Left ventricle myocardium inferior (tissue), 1 donor: ENCODE results near the gene NUP210L. TPM values are rescaled to one million over a fixed set of nuclear protein-coding genes. Genes with fewer than 3 reads are reported as not detected.
"Not testable (repeated sequence)": the region's sequence is repeated elsewhere in the genome, so short reads cannot be mapped to it uniquely, and the experiment has no call there.

ENCODE experiments used
- DNase-seq: peaks from one replicate; pipeline ENCODE4 v3.0.0-alpha.2; 2020
- H3K27ac ChIP-seq: fragments of 200-600 bp; replicated peaks from 2 replicates; pipeline ENCODE4 v1.8.0; 2021
- H3K27me3 ChIP-seq: fragments of 200-600 bp; 2 replicates; pipeline ENCODE4 v1.8.0; 2021; ENCODE audit warnings: low read depth
- H3K36me3 ChIP-seq: fragments of 200-600 bp; 2 replicates; pipeline ENCODE4 v1.8.0; 2021
- H3K4me1 ChIP-seq: fragments of 200-600 bp; 2 replicates; pipeline ENCODE4 v1.8.0; 2021
- H3K4me3 ChIP-seq: fragments of 200-600 bp; 2 replicates; pipeline ENCODE4 v1.8.0; 2021; ENCODE audit warnings: mild to moderate bottlenecking, moderate library complexity
- H3K9me3 ChIP-seq: fragments of 200-600 bp; replicated peaks from 2 replicates; pipeline ENCODE4 v1.8.0; 2021
- CTCF ChIP-seq: fragments of 200-600 bp; IDR thresholded peaks from 2 replicates; pipeline ENCODE4 v1.8.0; 2021; ENCODE audit warnings: antibody characterized with exemption, mild to moderate bottlenecking, borderline replicate concordance
- intact Hi-C: fragments of 100-400 bp; cut with micrococcal nuclease; formaldehyde crosslinking; loops from one replicate; pipeline ENCODE4 v1.11.0; 2022
- total RNA-seq: library from RNA; stranded (reverse); fragmentation: NEBNext Ultra II Directional; extraction: Animal tissue kit (Norgen Biotek cat#: 25700); gene quantifications from one replicate; pipeline ENCODE4 v1.2.1, GENCODE V29; 2021
- donor health status: DM: no; HTN: yes; CAD: no; lungs with severe emphysema.

Gene NUP210L
- total RNA-seq, 1 donor from 2014 or later = 0.30 TPM

GRCh38 chr1:153987621-153988020 is 167.3 kb downstream of the NUP210L start:
- intact Hi-C loops = loop anchor here (10.0 kb wide), 2 partner anchors 193 to 313 kb away; partner anchors contain the start of genes ILF2 and NPR1
- Histone ChIP-seq H3K4me1 (peaks cover 57% of the 10 kb centered on the region), H3K4me3 (no peak overlapping the region), H3K36me3 (peaks cover 18% of the 10 kb centered on the region), H3K27ac (no peak overlapping the region), H3K27me3 (no peaks in the 10 kb centered on the region), H3K9me3 (no peaks in the 10 kb centered on the region)
- no peak for TF ChIP-seq CTCF
- DNase-seq = no peak

DNA sequence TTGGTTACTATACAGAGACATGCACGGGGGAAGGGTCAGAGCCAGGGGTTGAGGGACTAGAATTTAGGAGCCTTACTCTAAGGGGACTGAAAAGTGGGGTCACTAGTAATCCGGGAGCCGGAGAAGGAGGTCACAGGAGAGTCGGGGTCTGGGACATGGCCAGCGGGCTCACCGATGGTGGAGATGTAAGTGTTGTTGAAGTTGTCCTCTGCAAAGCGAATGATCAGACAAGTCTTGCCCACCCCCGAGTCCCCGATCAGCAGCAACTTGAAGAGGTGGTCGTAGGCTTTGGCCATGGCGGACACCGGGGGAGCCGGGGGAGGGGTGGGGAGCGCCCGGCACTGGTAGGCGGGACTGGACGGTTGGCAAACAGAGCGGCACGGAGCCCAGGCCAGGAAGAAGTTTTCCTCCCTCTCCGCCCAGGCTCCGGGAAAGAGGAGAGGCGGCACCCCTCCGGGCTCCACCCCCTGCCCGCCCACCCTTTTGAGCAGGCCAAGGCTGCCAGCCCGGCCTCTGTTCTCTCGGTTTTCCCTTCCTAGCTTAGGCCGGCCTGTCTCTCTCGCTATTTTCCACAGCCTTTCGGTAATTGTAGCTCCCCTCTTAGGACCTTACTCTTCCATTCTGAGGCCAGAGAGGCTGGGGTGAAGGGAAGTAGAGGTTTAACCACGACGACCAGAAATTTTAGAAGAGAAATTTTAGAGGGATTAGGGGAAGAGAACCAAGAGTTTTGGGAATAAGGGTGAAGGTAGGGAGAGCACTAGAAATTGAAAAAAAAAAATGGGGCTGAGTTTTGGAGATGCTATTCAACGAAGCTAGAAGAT is 168.7 kb downstream of the NUP210L start, which contains the start of gene RAB13:
Gene RAB13 (minus strand): TSS at position 399 of the 821 bp plus-strand sequence. CDS start 103 bp downstream, at position 296.
- peak; percentile 86 for DNase-seq
- H3K36me3 ChIP-seq = peaks cover 12% of the 10 kb centered on the region
- no peaks in the 10 kb centered on the region for H3K27me3 ChIP-seq
- H3K27ac ChIP-seq = peak within 1 kb of the TSS; percentile 91
- H3K4me3 ChIP-seq = peak within 1 kb of the TSS; percentile 74
- no peaks in the 10 kb centered on the region for H3K9me3 ChIP-seq
- no peak for TF ChIP-seq CTCF
- peaks cover 43% of the 10 kb centered on the region for H3K4me1 ChIP-seq
- intact Hi-C loops = loop anchor here (10.0 kb wide), 2 partner anchors 191 to 311 kb away; partner anchors contain the start of genes ILF2 and NPR1

DNA sequence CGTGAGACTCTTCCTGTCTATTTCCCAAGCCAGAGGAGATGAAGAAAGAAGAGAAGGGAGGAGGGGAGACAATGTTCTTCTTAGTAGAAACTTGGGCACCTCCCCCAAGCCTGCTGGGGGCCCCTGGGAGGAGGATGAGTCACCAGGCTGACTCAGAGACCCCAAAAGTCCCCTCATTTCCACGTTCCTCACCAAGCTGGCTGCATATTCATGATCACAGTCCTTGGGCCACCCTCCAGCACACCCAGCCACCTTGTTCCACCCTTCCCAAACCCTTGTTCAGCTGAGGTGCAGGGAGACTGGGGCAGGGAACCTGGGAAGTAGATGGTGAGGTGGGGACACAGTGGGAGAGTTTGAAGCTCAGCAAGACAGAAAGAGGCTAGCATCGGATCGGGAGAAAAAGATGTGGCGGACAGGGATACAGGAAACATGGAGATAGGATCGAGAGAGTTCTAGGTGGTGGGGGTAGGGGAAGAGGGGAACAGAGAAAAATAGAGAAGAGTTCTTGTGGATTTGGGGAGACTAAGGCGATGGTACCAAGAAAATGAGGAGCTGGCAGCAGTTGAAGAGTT is 169.4 kb downstream of the NUP210L start:
- intact Hi-C loops = loop anchor here (10.0 kb wide), 2 partner anchors 191 to 311 kb away; partner anchors contain the start of genes ILF2 and NPR1
- TF ChIP-seq CTCF = no peak
- DNase-seq = no peak
- H3K4me1 ChIP-seq = peaks cover 37% of the 10 kb centered on the region
- H3K36me3 ChIP-seq = peaks cover 12% of the 10 kb centered on the region
- peak overlapping the region; percentile 74 for H3K4me3 ChIP-seq
- peak overlapping the region; percentile 91 for H3K27ac ChIP-seq
- H3K27me3 ChIP-seq = no peaks in the 10 kb centered on the region
- H3K9me3 ChIP-seq = no peaks in the 10 kb centered on the region

DNA sequence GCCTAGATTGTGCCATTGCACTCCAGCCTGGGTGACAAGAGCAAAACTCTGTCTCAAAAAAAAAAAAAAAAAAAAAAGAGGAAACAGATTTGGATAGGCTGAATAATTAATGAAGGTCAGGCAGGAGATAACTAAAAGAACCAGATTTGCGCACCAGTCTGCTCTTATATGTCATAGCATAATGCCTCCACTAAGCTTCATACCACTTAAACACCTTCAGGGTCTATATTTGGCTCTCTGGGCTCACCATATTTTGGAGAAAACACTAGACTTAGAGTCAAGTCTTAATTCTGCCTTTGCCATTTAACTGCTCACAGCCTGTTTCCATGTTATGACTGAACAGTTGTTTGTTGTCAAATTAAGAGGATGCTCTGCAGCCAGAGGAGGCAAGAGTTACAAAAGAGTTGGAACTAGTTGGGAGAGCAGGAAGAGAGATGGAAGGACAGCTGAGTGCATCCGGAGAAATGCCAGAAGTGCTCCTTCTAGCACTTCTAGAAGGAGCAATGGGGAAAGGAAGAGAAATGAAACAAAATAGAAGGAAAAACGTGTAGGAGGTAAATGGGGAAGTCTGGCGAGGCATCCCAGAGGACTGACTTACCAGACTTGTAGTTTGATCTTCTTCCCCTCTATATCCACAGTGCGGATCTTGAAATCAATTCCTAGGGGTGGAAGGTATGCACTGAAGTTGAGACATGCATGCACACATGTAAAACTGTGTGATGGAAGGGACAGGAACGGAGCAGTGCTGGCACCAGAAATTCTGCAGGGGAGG is 170.6 kb downstream of the NUP210L start:
- TF ChIP-seq CTCF = no peak
- H3K27me3 ChIP-seq = no peaks in the 10 kb centered on the region
- DNase-seq = no peak
- H3K36me3 ChIP-seq = peaks cover 12% of the 10 kb centered on the region
- H3K9me3 ChIP-seq = no peaks in the 10 kb centered on the region
- peaks cover 32% of the 10 kb centered on the region for H3K4me1 ChIP-seq
- peak overlapping the region; percentile 91 for H3K27ac ChIP-seq
- H3K4me3 ChIP-seq = peak overlapping the region; percentile 74
- intact Hi-C loops = loop anchor here (10.0 kb wide), 2 partner anchors 190 to 310 kb away; partner anchors contain the start of genes ILF2 and NPR1

- H3K27me3 ChIP-seq, DNase-seq, H3K9me3 ChIP-seq, H3K4me3 ChIP-seq: not testable (repeated sequence)
- intact Hi-C loops = loop anchor here (10.0 kb wide), 2 partner anchors 187 to 307 kb away; partner anchors contain the start of genes ILF2 and NPR1
- Histone ChIP-seq H3K36me3 (peaks cover 12% of the 10 kb centered on the region), H3K4me1 (peaks cover 53% of the 10 kb centered on the region), H3K27ac (peak overlapping the region; percentile 25)
These were observed 173.1 kb downstream of the NUP210L start for GRCh38 chr1:153981735-153982134.

DNA sequence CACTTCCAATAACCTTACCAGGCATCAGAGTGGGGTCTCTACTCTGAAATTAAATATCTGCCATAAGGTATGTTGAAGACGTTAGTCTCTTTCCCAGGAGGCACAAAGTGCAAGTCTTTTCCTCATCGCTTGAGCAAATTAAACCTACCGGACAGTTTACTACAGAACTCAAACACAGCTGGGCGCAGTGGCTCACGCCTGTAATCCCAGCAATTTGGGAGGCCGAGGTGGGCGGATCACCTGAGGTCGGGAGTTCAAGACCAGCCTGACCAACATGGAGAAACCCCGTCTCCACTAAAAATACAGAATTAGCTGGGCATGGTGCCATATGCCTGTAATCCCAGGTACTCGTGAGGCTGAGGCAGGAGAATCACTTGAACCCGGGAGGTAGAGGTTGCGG is 175.8 kb downstream of the NUP210L start:
- H3K27ac ChIP-seq, DNase-seq, intact Hi-C loops: not testable (repeated sequence)

More for the DNA sequence above, 175.8 kb downstream of the NUP210L start:
- H3K9me3 ChIP-seq, H3K27me3 ChIP-seq, H3K4me3 ChIP-seq: not testable (repeated sequence)
- H3K36me3 ChIP-seq = peaks cover 36% of the 10 kb centered on the region
- H3K4me1 ChIP-seq = peaks cover 41% of the 10 kb centered on the region
